ENCODE data around the gene DMD.

GRCh38 chrX:32289356-32289755 lies 922.0 kb downstream of the DMD start:
- TF ChIP-seq POLR2A (IDR thresholded peaks at IDR 0.05; ENCODE audit: low read depth, low read length) (no peak), TAF1 (IDR thresholded peaks at IDR 0.05; ENCODE audit: borderline replicate concordance, low read depth, low read length) (no peak), POLR2AphosphoS5 (IDR thresholded peaks at IDR 0.05; ENCODE audit: low read depth, low read length) (no peak)
